ENCODE data around the gene PRR35.
"Not testable (repeated sequence)": the region's sequence is repeated elsewhere in the genome, so short reads cannot be mapped to it uniquely, and the experiment has no call there.

The PRR35 gene

DNA sequence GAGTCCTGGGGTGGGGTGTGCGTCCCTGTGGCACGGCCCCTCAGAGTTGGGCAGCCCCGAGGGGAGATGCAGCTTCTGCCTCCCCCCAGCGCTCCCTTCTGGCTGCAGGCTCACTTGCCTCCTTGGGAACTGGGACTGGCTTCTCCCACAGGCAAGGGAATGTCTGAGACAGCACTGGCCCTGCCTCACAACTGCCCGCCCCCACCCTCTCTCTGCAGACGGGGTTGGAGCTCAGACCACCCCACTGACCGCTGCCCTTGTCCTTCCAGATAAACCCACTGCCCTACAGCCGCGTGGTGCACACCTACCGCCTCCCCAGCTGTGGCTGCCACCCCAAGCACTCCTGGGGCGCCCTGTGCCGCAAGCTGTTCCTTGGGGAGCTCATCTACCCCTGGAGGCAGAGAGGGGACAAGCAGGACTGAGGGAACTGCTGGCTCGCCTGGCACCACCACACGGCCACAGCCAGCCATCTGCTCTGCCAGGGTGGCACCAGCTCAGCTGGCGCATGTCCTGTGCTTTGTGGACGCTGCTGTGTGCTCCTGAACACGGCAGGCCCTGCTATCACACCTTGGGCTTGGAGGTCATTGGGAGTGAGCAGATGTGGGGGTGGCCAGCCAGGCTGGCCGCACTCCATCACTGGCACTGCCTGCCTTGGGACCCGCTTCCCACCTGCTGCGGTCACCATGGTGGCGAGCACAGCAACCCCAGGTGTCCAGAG, 22.6 kb downstream of the PRR35 start:
- no peak for DNase-seq

DNA sequence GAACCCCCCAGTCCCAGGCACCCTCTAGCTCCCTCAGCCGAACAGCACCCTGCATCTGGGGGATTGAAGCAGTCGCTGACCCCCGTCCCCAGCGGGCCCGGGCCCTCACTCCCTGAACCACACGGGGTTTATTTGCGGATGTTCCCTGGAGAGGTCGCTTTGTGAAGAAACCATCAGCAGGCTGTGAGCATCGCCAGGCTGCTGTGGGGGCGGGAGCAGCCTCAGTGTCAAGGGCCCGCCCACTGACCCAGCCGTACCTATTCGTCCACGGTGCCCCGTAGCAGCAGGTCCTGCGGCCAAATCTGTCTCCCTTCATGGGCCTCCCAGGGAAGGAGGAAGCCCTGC, 23.2 kb downstream of the PRR35 start:
- no peak for DNase-seq

DNA sequence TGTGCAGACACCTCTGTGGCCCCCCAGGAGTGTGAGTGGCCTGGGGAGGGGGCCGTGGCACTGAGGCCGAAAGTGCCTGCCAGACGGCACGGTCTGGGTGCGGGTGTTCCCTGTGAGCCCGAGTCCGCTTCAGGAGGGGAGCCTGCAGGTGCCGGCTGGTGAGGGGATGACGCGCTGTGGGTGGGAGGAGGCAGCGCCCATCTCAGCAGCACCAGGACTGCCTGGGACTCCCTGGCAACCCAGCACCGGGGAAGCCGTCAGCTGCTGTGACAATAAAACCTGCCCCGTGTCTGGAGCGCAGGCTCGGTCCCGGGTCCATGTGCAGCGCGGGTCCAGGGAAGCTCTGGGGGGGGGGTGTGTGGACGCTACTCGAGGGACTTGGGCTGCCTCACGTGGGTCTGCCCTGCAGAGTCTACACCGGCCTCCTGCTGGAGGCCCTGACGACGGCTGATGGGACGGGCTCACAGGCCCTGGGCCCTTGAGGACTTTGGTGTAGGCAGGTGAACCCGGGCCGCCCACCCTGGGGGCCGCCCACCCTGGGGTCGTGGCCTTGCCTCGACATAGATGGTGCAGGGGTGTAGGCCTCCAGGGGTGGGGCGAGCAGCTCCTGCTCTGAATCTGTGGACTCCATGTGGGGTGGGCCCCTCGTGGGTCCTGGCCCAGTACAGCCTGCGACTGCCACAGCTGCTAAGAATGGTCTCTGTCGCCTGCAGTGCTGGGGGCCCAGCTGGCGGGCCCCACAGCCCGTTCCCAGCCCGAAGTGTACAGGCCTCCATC, 23.8 kb downstream of the PRR35 start:
- no peak for DNase-seq

DNA sequence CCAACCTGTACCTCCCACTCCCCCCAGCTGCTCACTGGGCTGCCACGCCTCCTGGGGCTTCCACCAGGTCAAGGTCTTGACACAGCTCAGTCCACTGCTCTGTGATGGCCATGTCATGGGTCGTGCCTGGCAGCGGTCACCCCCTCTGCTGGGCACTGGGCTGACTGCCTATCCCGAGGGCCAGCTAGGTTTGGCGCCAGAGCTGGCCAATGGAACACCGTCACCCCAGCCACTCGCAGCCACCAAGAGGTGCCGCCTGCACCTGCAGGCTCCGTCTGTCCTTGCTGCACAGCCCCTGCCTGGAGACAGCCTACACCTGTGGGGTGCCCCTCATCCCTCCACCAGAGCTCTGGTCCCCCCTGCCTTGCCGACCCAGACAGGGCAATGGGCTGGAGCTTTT, 25.2 kb downstream of the PRR35 start:
- no peak for DNase-seq

DNA sequence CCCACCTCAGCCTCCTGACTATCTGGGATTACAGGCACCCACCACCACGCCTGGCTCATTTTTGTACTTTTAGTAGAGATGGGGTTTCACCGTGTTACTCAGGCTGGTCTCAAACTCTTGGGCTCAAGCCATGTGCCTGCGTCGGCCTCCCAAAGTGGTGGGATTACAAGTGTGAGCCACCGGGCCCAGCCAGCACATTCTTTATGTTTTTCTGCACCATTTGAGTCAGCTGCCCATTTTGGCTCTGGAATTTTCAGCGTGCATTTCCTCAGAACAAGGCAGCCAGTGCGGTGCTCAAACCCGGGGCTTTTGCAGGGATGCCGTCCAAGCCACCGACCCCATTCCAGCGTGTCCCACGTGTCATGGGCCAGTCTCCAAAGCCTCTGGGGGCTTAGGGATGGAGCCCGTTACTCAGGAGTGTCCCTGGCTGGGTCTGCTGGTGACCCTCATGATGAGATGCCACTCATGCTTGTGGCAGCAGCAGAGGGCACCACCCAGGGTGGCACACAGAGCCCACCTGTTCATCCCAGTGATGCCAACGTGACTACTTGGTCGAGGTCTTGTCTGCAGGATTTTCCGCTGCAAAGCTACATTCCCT, 26.0 kb downstream of the PRR35 start:
- DNase-seq = no peak

DNA sequence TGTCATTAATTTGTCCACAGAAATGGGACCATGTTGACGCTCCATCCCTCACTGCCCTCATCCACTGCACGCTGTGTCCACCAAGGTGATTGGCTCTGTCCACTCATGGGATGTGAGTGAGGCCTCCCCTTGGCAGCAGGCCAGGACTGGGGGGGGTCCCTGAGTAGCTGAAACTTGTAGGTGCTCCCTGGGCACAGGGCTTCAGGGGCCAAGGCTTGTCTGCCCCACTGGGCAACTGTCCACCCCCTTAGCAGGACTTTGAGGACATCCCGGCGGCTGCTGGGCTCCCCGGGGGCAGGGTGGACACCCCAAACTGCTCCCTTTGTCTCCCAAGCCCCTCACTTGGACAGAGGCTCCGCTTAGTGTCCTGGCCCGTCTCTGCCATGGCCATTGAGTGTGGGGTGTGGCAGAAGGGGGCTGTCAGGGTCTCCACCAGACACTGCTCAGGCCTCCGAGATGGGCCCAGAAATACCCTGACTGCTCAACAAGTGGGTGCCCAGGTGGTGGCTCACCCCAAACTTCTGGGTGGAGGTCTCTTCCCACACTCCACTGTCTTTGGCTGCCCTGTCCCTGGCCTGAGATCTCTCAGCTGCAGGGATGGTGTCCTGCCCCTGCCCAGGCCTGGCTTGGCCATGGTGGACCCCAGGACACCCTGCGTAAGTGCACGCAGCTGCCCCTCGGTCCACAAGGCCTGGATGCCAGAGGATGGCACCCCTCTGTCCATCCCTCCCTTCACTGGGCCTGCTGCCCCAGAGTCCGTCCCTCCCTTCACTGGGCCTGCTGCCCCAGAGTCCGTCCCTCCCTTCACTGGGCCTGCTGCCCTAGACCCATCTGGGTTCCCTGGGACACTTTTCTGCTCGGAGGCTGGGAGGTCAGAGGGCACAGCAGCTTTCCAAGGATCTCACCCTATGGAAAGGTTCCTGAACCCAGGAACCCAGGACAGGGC, 26.7 kb downstream of the PRR35 start:
- no peak for DNase-seq

DNA sequence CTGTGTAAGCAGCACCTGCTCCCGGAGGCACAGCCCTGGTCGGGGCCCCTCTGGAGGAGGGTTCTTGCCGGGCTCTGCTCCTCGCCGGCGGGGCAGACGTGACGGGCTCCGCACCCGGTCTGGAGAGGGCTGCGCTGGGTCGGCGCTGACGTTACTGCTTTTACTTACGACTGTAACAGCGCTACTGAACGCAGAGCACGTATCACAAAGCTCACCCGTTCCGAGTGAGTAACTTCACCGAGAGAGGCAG, 28.4 kb downstream of the PRR35 start:
- DNase-seq = peak; percentile 33

DNA sequence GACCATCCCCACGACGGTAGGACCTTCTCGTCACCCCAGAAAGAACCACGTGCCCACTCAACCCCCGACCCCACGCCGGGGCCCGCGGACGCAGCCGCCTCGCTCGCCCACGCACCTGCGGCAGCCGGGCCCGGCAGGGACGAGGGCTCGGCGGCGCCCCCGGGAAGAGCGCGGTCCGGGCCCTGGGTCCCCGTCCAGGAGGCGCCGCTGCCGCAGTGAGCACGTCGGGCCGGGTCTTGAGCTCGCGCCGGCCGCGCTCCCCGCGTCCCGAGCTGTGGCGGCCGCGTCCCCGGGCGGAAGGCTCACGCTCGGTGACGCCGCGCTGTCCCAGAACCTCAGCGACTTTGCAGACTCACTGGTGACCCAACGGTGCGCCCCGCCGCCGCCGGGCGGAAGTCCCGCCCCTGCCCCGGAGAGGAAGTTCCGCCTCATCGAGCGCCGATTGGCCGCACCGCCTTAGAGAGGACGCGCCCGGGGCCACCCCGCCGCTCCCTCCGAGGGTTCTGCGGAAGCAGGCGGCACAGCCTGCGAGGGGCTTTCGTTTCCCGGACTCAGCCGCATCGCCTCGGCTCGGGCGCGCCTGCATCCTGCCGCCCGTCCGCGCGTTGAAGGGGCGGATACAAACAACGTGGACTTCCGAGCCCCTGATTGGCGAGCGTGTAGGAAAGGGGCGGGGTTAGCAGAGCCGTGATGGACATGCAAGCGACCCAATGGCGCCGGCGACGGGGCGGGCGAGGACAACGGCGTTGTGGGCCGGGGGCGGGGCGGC, 28.9 kb downstream of the PRR35 start:
- peak; percentile 89 for DNase-seq

DNA sequence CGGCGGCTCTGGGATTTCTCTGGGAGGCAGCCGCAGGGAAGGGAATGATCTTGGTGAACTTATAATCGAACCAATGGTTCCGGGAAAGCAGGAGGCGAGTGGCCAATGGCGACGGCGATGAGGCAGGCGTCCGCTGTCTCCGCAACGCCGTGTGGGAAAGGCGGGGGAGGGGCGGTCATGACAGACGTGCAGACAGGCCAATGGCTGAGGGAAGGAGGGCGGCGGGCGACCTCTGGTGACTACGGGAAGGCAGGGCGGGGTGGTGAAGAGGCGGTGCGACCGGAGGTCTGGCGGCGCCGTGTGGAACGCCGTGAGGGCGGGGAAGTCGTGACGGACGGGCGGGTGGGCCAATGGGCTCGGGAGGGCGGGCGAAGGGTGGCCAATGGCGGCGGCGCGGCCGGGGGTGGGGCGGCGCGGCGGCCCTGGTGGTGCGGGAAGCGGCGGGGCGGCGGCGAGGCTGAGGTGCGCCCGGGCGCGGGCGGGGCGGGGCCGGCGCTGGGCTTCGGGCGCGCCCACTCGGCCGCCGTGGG, 29.5 kb downstream of the PRR35 start, which contains the start of gene RAB40C:
TSS of gene RAB40C (plus strand) at position 409 of the 530 bp plus-strand sequence. CDS start 226 bp downstream, outside the sequence.
- peak; percentile 96 for DNase-seq

DNA sequence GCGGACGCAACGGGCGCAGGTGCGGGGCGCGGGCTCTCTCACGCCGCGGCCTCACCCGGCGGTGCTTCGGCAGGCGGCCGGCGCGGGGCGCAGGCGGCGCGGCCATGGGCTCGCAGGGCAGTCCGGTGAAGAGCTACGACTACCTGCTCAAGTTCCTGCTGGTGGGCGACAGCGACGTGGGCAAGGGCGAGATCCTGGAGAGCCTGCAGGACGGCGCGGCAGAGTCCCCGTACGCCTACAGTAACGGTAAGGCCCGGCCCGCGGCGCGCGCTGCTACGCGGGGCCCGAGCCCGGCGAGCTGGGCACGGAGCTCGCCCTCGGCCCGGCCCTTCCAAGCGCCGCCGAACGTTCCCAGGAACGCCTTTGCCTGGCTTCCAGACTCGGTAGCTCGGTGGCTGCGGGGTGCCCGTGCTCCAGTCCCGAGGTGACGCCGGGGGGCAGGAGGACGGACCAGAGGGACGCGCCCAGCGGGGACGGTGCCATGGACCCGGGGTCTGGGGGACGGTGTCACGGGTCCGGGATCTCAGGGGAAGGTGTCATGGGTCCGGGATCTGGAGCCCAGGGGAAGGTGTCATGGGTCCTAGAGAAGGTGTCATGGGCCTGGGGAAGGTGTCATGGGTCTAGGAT, 30.1 kb downstream of the PRR35 start:
- DNase-seq = peak; percentile 44

DNA sequence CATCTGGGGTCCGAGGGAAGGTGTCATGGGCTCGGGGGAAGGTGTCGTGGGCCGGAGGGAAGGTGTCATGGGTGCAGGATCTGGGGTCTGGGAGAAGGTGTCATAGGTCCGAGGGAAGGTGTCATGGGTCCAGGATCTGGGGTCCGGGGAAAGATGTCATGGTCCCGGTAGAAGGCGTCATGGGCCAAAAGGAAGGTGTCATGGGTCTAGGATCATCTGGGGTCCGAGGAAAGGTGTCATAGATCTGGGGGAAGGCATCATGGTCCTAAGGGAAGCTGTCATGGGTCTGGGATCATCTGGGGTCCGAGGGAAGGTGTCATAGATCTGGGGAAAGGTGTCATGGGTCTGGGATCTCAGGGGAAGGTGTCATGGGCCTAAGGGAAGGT, 30.6 kb downstream of the PRR35 start:
- DNase-seq = no peak

DNA sequence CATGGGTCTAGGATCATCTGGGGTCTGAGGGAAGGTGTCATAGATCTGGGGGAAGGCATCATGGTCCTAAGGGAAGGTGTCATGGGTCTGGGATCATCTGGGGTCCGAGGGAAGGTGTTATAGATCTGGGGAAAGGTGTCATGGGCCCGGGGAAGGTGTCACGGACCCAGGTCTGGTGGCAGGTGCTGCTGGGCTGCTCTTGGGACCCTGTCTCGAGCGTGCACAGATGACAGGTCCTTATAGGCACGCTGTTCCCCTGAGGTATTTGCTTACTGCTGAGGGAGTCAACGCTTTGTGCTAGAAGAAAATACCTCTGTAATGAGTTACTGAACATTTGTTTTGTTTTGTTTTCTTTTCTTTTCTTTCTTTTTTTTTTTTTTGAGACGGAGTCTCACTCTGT, 31.0 kb downstream of the PRR35 start:
- no peak for DNase-seq

DNA sequence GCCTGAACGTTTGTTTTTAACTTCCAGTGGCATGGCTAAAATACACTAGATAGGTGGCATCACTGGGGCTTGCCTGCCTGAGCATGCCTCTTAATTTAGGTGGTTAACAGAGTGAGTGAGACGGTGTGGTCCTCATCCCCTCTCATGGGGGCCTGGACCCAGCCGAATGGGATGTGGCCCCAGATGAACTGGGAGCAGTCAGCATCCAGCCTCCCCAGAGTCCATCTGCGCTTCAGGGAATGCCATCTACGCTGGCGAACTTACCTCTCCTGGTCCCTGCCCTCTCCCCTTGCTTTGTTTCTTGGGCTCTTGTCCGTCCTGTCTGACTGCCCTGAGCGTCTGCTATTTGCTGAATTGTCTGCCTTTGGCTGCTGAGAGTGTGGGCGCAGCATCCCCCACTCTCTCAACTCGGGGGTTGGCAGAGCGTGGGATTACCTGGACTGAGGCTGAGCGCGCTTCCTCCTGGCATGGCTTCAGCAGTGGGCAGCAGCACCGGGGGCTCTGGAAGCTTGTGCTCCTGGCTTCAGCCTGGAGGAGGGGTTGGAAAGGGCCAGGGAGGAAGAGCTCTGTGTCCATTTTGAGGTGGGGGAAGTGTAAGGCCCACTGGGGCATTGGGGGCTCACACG, 31.8 kb downstream of the PRR35 start:
- DNase-seq = no peak

DNA sequence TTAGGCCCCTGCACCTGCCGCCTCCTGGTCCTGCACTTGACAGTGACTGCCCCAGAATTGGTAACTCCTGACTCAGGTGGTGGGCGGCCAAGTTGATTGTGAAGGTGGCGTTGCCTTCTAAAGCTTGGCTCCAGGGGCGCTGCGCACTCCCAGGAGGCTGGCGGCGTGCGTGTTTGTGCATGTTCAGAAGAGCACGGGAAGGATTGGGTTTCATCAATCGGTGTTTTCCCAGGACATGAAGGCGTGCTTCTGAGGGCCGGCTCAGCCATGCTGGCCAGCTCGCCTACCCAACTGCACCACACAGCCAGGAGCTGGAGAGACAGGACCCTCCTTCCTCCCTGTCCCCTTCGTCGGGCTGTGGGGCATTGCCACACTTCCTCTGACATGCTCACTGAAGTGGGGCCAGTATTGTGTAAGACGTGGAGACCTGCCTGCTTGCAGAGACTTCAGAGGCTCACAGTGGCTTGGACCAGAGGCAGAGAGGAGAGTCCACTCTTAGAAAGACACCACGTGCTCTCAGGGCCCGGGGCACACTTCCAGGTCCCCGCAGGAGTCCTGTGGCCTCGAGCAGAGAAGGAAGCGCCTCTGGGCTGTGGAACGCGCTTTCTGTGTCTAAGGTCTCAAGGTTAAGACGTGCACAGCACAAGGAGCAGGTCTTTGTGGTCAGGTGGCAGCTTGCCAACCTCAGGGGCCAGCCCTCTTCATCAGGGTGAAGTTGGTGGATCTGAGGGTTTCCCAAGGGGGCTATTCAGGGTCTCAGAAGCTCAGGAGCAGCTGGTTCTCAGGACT, 32.5 kb downstream of the PRR35 start:
- DNase-seq = no peak

DNA sequence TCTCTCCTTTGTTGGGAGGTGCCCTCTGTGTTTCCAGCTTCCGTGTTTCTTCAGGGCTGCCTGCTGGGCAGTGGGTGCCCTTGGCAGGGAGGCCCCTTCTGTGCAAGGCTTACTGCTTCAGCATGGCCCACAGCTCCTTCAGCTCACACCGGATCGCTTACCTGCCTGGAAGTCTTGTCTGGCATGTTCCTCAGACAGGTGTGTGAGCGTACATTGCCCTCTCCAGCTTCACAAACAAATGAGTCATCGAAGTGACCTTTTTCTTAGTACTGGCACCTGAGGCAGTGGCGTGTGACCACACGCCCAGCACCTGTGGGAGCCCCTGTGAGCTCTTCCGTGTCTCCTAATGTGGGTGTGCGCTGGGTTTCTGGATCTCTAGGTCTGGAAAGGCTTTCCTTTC, 33.2 kb downstream of the PRR35 start:
- no peak for DNase-seq

DNA sequence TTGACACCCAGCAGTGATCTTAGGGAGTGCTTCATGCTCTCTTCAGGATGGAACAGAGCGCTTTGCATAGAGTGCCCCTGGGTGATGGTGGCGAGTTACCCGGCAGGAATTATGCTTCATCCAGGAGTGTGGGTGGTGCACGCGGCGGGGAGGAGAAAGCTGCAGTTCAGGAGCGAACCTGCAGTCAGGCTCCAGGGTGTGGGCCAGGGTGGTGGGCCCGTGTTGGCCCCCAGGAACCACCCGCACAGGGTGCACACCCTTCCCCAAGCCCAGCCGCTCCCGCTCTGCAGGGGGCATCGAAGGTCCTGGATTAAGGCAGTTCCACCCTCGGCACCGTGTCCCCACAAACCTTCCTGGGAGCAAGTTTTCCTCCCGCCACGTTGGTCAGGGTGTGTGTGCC, 33.6 kb downstream of the PRR35 start:
- no peak for DNase-seq

DNA sequence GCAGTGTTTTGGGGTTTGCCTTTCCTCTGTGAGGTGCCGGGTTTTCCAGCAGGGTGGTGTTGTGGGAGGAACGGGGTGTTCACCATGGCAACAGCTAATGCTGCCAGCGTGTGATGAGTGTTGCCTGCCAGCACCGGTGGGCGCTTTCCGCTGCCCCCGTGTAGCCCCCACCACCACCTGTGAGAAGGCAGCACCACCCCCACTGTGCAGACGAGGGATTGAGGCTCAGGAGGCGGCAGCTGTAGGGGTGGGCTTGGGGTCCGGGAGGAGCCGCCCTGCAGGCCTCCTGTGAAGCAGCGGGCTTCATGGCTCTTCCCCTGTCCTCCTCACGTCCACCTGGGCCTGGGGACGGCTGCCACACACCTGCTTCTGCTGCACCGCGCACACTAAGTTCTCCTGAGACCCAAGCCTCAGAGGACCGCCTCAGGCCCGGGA, 34.9 kb downstream of the PRR35 start:
- no peak for DNase-seq

DNA sequence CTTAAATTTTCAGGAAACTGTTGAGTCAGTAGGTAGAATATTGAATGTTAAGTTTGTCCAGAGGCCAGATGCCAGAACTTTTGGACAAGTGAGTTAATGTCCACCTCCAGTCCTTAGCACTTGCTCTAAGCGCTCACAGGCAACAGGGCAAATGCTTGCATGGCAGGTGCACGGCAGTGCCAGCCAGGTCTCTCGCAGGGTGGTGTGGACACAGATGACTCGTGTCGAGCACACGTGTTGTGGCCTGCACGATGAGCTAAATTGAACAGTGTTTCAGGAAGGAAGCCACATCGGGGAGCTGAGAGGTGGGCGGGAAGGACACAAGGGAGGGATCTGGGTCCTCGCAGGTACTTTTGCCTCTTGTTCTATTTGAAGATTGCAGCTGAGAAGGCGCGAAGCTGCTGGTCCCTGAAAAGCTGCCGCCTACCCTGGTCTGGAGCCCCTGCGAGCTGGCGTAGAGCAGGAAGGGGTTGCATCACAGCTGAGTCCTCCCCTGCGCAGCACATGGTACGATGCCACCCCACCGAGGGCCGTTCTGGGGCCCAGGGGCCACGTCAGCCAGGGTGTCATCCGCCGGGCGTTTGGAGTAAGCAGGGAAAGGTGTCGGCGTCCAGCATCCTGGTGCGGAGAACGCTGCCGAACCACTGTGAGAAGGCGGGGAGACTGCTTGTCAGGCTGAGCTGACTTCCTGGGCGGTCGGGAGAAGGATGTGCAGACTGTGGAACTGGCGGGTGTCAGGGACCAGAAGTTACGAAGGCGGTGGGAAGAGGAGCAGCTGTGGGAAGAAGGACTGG, 35.9 kb downstream of the PRR35 start:
- no peak for DNase-seq

DNA sequence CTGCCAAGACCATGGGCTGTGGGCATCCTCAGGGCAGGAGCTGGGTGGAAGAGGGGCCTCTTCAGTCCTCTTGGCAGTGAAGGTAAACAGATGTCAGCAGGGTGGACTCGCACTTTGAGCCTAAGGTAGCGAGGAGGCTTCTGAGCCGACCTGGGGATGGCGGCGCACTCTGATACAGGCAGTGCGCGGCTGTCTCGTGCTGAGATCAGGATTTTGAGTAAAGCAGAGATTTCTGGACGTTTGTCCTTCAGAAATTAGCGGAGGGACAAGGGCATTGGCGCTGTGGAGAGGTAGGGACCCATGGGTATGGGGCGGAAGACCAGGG, 36.5 kb downstream of the PRR35 start:
- no peak for DNase-seq

DNA sequence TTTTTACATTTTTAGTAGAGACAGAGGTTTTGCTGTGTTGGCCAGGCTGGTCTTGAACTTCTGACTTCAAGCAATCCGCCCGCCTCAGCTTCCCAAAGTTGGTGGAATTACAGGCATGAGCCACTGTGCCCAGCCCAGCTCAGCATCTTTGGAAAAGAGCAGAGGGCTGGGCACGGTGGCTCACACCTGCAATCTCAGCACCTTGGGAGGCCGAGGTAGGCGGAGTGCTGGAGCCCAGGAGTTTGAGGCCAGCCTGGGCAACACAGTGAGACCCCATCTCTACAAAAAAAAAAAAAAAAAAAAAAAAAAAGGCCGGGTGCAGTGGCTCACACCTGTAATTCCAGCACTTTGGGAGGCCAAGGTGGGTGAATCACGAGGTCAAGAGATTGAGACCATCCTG, 37.5 kb downstream of the PRR35 start:
- not testable (repeated sequence) for DNase-seq

Measured in HCEC 1CT (cell line).